Neural progenitor cell (in vitro differentiated cells): ENCODE data around the gene PTDSS2.

Source experiments
- CTCF ChIP-seq: fragments of 200-600 bp; sonication (generic); IDR thresholded peaks from 2 replicates; pipeline ENCODE4 v1.5.1; 2017; ENCODE audit warnings: antibody characterized with exemption, mild to moderate bottlenecking
- EZH2 ChIP-seq: fragments of 200-600 bp; sonication (generic); IDR thresholded peaks from 2 replicates; pipeline ENCODE4 v1.6.1; 2017; ENCODE audit warnings: antibody characterized with exemption, mild to moderate bottlenecking, moderate library complexity

GRCh38 chr11:532986-533585 lies 83.0 kb downstream of the PTDSS2 start:
- TF ChIP-seq CTCF, result no peak
- no peak for TF ChIP-seq EZH2
